Spleen (tissue), 7 donors: ENCODE data around the gene MAPK1.
A peak's percentile ranks its signal among the peaks of the same experiment; 100 is the strongest.

Experiments used
- CTCF ChIP-seq, 11 experiments: fragments of 200-600 bp in 7 of 11; fragments of 450-650 bp in 4 of 11; sonication (generic) in 4 of 11; IDR thresholded peaks in 8 of 11; conservative IDR thresholded peaks in 3 of 11; 1 replicate in 7 of 11; 2 replicates in 4 of 11; pipeline versions ENCODE4 v1.4.0 to v1.8.0; 2016 to 2021; ENCODE audit warnings: antibody characterized with exemption in 11 of 11, inconsistent platforms in 4 of 11, mild to moderate bottlenecking in 1 of 11
- POLR2A ChIP-seq, 3 donors: fragments of 450-650 bp; IDR thresholded peaks; one replicate each; pipeline ENCODE4 v1.5.1; 2017; ENCODE audit warnings: antibody characterized with exemption in 3 of 3, mild to moderate bottlenecking in 1 of 3
- POLR2AphosphoS5 ChIP-seq, 3 donors: sonication (generic); formaldehyde crosslinking; IDR thresholded peaks; one replicate each; pipeline ENCODE4 v1.5.1; 2017; ENCODE audit warnings: antibody characterized with exemption in 3 of 3
- donor health status: DM: no; HTN: no; CAD: no; lungs with moderate emphysema.
- donor health status: DM: no; HTN: no; CAD: no.
- donor health status: DM: no; HTN: no; CAD: no.

- TF ChIP-seq POLR2A (IDR thresholded peaks at IDR 0.05): no peak
- TF ChIP-seq CTCF (IDR thresholded peaks at IDR 0.05 in 8 of 11, conservative IDR thresholded peaks at IDR 0.05 in 3 of 11): no peak
- TF ChIP-seq POLR2AphosphoS5 (IDR thresholded peaks at IDR 0.05): peak in 1 of 3 donors; percentile 8
Observed at GRCh38 chr22:21736084-21736642, 131.3 kb downstream of the MAPK1 start.
